HepG2 (cell line): ENCODE results near the gene DOP1B. TPM values are rescaled to one million over a fixed set of nuclear protein-coding genes. Genes with fewer than 3 reads are reported as not detected.

Experiments used
- AGO2 ChIP-seq: fragments of 200-400 bp; formaldehyde crosslinking; optimal IDR thresholded peaks from 2 replicates; pipeline ENCODE3; 2017; ENCODE audit warnings: mild to moderate bottlenecking, low read depth, low read length, moderate library complexity
- FOXA1 ChIP-seq, 2 experiments: fragments of 450-650 bp in 1 of 2; sonication (generic) in 1 of 2; formaldehyde crosslinking in 1 of 2; IDR thresholded peaks; 2 replicates each; pipeline versions ENCODE4 v1.4.0 to v1.6.1; 2016 to 2020; ENCODE audit warnings: missing genetic modification reagents in 1 of 2
- GTF2F1 ChIP-seq: fragments of 150-350 bp; IDR thresholded peaks from 2 replicates; pipeline ENCODE4 v1.6.1; 2014; ENCODE audit warnings: low read length
- MEIS1 ChIP-seq: sonication (generic); formaldehyde crosslinking; IDR thresholded peaks from 2 replicates; pipeline ENCODE4 v1.9.0; 2021; ENCODE audit warnings: mild to moderate bottlenecking, missing genetic modification reagents, moderate library complexity, borderline replicate concordance
- MEIS2 ChIP-seq: sonication (generic); formaldehyde crosslinking; IDR thresholded peaks from 2 replicates; pipeline ENCODE4 v1.9.0; 2021; ENCODE audit warnings: mild to moderate bottlenecking, missing genetic modification reagents
- MYC ChIP-seq: sonication (generic); formaldehyde crosslinking; IDR thresholded peaks from 2 replicates; pipeline ENCODE4 v1.9.0; 2021; ENCODE audit warnings: missing genetic modification reagents, borderline replicate concordance
- MZF1 ChIP-seq: sonication (generic); formaldehyde crosslinking; IDR thresholded peaks from 2 replicates; pipeline ENCODE4 v1.8.1; 2023; ENCODE audit warnings: mild to moderate bottlenecking, missing genetic modification reagents, borderline replicate concordance
- NFIB ChIP-seq: sonication (generic); formaldehyde crosslinking; IDR thresholded peaks from 2 replicates; pipeline ENCODE4 v1.9.0; 2021; ENCODE audit warnings: missing genetic modification reagents, mild to moderate bottlenecking, borderline replicate concordance
- SIN3A ChIP-seq: IDR thresholded peaks from 2 replicates; pipeline ENCODE4 v1.6.1; 2011; ENCODE audit warnings: low read depth, mild to moderate bottlenecking, control low read depth, low read length, borderline replicate concordance
- TBX2 ChIP-seq: sonication (generic); formaldehyde crosslinking; IDR thresholded peaks from 2 replicates; pipeline ENCODE4 v1.5.0; 2020; ENCODE audit warnings: missing genetic modification reagents, mild to moderate bottlenecking, borderline replicate concordance
- TOE1 ChIP-seq: sonication (generic); formaldehyde crosslinking; IDR thresholded peaks from 2 replicates; pipeline ENCODE4 v1.4.0; 2020; ENCODE audit warnings: mild to moderate bottlenecking, missing genetic modification reagents
- ZC3H4 ChIP-seq: sonication (generic); formaldehyde crosslinking; IDR thresholded peaks from 2 replicates; pipeline ENCODE4 v1.4.0; 2020; ENCODE audit warnings: missing genetic modification reagents, borderline replicate concordance
- ZMYM4 ChIP-seq: sonication (generic); formaldehyde crosslinking; IDR thresholded peaks from 2 replicates; pipeline ENCODE4 v1.8.1; 2023; ENCODE audit warnings: mild to moderate bottlenecking, missing genetic modification reagents
- ZNF10 ChIP-seq: sonication (generic); formaldehyde crosslinking; IDR thresholded peaks from 2 replicates; pipeline ENCODE4 v1.4.0; 2020; ENCODE audit warnings: mild to moderate bottlenecking, low read depth, missing genetic modification reagents, borderline replicate concordance
- ZNF329 ChIP-seq: sonication (generic); formaldehyde crosslinking; IDR thresholded peaks from 2 replicates; pipeline ENCODE4 v1.9.0; 2021; ENCODE audit warnings: low read depth, mild to moderate bottlenecking, missing genetic modification reagents
- ZNF335 ChIP-seq: sonication (generic); formaldehyde crosslinking; IDR thresholded peaks from 2 replicates; pipeline ENCODE4 v1.4.0; 2020; ENCODE audit warnings: missing genetic modification reagents
- ZNF451 ChIP-seq: sonication (generic); formaldehyde crosslinking; IDR thresholded peaks from 2 replicates; pipeline ENCODE4 v1.5.0; 2020; ENCODE audit warnings: mild to moderate bottlenecking, missing genetic modification reagents
- ZNF543 ChIP-seq: sonication (generic); formaldehyde crosslinking; IDR thresholded peaks from 2 replicates; pipeline ENCODE4 v1.4.0; 2020; ENCODE audit warnings: mild to moderate bottlenecking, missing genetic modification reagents
- ZNF564 ChIP-seq: sonication (generic); formaldehyde crosslinking; IDR thresholded peaks from 2 replicates; pipeline ENCODE4 v1.8.1; 2023; ENCODE audit warnings: mild to moderate bottlenecking, missing genetic modification reagents
- ZNF709 ChIP-seq: sonication (generic); formaldehyde crosslinking; IDR thresholded peaks from 2 replicates; pipeline ENCODE4 v1.5.0; 2020; ENCODE audit warnings: mild to moderate bottlenecking, missing genetic modification reagents
- ZSCAN29 ChIP-seq: sonication (generic); formaldehyde crosslinking; conservative IDR thresholded peaks from 2 replicates; pipeline ENCODE4 v1.4.0; 2020; ENCODE audit warnings: mild to moderate bottlenecking, missing genetic modification reagents
- ZZZ3 ChIP-seq: sonication (generic); formaldehyde crosslinking; IDR thresholded peaks from 2 replicates; pipeline ENCODE4 v1.4.0; 2020; ENCODE audit warnings: missing genetic modification reagents, mild to moderate bottlenecking, borderline replicate concordance
- polyA plus RNA-seq, 8 experiments: library from polyadenylated mRNA; depleted of rRNA in 3 of 8; stranded (reverse) in 7 of 8; unstranded in 1 of 8; fragments of >200 nt; fragmentation: Illumina TruSeq in 4 of 8; extraction: Trizol in 4 of 8; gene quantifications; 2 replicates each; pipeline versions ENCODE4 v1.2.1 to v1.2.3, GENCODE V29; 2011 to 2016; ENCODE audit warnings: low read depth in 4 of 8, missing spikeins in 1 of 8, mixed read lengths in 1 of 8; ENCODE audit not compliant: insufficient read depth in 1 of 8
- total RNA-seq, 5 experiments: library from RNA; depleted of rRNA; stranded (reverse); fragments of >200 nt; fragmentation: Illumina TruSeq; extraction: Trizol; gene quantifications; 2 replicates each; pipeline ENCODE4 v1.2.3, GENCODE V29; 2016; ENCODE audit warnings: low read depth in 1 of 5
- TF ChIP-seq, protein P1 (sequence below), 2 experiments: IDR thresholded peaks; 2 replicates each; pipeline ENCODE4 v1.6.1; 2011 to 2012; ENCODE audit warnings: low read length in 2 of 2, borderline replicate concordance in 1 of 2, low read depth in 1 of 2, mild to moderate bottlenecking in 1 of 2, moderate library complexity in 1 of 2
- TF ChIP-seq, protein P2 (sequence below): sonication (generic); formaldehyde crosslinking; IDR thresholded peaks from 2 replicates; pipeline ENCODE4 v1.4.0; 2020; ENCODE audit warnings: missing genetic modification reagents

DOP1B gene
- total and polyA plus RNA-seq, 2 of the 13 experiments (the other 11 are each of a cell fraction or from before 2014, with no cell fraction given): 2.8 to 3.2 TPM

DNA sequence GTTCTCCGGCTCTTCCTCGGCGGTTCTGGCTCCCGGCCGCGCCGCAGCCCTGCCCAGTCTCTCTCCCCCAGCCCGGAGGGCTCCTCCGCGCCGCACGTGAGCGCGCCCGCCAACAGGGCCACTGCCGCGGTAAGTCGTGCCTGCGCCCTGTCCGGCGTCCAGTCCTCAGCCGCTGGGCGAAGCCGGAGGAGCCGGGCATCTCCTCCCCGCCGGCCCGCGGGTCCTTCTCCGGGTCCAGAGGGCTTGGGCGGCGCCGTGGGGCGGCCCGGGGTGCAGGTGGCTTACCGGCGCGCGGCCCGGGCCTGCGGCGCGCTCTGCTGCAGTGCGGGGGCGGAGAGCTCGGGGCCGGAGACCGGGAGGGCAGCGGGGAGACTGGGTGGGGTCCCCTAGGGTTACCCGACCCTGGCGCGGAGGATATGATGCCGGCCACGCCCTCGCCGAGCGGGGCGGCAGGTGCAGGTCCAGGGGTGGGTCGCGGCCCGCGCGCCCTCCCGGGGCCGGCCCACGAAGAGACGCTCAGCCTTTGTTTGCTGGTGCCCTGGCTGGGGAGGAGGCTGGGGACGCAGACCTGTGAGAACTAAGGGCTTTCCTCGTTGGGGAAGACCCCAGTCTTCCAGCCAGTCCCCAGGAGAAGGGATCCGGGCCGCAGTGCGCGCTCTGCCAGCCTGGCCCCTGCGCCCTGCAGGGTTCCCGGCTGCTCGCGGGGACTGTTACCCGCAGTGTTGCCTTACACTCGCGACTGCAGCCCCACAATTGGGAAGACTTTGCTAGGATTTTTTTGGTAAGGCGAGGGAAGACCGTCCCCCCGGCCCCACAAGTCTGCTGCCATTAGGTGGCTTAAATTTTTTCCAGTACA is at the start of gene DOP1B (continued):
- TF ChIP-seq ZNF564 (peak; percentile 37; the same call in 1 of the 2 replicates), ZNF451 (CRISPR knock-in tag) (no peak; the same call in 1 of the 2 replicates), MEIS1 (peak; percentile 70), ZNF543 (no peak), TOE1 (CRISPR knock-in tag) (no peak), MYC (no peak), MEIS2 (no peak; the same call in 1 of the 2 replicates), ZSCAN29 (no peak; the same call in 1 of the 2 replicates), TBX2 (CRISPR knock-in tag) (peak; percentile 24; the same call in 1 of the 2 replicates), ZZZ3 (CRISPR knock-in tag) (no peak), MZF1 (CRISPR knock-in tag) (no peak), ZNF329 (CRISPR knock-in tag) (peak; percentile 53; the same call in 1 of the 2 replicates), SIN3A (no peak), FOXA1 (IDR thresholded peaks at IDR 0.05) (no peak), FOXA1 (CRISPR knock-in tag; IDR thresholded peaks at IDR 0.05) (no peak), ZC3H4 (CRISPR knock-in tag) (no peak), NFIB (CRISPR knock-in tag) (no peak), GTF2F1 (no peak), ZMYM4 (no peak), ZNF709 (no peak), ZNF10 (CRISPR knock-in tag) (no peak), ZNF335 (CRISPR knock-in tag) (no peak), AGO2 (peak; percentile 57)
- TF ChIP-seq, protein P1, sequence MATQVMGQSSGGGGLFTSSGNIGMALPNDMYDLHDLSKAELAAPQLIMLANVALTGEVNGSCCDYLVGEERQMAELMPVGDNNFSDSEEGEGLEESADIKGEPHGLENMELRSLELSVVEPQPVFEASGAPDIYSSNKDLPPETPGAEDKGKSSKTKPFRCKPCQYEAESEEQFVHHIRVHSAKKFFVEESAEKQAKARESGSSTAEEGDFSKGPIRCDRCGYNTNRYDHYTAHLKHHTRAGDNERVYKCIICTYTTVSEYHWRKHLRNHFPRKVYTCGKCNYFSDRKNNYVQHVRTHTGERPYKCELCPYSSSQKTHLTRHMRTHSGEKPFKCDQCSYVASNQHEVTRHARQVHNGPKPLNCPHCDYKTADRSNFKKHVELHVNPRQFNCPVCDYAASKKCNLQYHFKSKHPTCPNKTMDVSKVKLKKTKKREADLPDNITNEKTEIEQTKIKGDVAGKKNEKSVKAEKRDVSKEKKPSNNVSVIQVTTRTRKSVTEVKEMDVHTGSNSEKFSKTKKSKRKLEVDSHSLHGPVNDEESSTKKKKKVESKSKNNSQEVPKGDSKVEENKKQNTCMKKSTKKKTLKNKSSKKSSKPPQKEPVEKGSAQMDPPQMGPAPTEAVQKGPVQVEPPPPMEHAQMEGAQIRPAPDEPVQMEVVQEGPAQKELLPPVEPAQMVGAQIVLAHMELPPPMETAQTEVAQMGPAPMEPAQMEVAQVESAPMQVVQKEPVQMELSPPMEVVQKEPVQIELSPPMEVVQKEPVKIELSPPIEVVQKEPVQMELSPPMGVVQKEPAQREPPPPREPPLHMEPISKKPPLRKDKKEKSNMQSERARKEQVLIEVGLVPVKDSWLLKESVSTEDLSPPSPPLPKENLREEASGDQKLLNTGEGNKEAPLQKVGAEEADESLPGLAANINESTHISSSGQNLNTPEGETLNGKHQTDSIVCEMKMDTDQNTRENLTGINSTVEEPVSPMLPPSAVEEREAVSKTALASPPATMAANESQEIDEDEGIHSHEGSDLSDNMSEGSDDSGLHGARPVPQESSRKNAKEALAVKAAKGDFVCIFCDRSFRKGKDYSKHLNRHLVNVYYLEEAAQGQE (IDR thresholded peaks at IDR 0.05; ENCODE audit: borderline replicate concordance in 1 of 2, low read depth in 1 of 2, low read length in 2 of 2): no peak
- TF ChIP-seq, protein P2, sequence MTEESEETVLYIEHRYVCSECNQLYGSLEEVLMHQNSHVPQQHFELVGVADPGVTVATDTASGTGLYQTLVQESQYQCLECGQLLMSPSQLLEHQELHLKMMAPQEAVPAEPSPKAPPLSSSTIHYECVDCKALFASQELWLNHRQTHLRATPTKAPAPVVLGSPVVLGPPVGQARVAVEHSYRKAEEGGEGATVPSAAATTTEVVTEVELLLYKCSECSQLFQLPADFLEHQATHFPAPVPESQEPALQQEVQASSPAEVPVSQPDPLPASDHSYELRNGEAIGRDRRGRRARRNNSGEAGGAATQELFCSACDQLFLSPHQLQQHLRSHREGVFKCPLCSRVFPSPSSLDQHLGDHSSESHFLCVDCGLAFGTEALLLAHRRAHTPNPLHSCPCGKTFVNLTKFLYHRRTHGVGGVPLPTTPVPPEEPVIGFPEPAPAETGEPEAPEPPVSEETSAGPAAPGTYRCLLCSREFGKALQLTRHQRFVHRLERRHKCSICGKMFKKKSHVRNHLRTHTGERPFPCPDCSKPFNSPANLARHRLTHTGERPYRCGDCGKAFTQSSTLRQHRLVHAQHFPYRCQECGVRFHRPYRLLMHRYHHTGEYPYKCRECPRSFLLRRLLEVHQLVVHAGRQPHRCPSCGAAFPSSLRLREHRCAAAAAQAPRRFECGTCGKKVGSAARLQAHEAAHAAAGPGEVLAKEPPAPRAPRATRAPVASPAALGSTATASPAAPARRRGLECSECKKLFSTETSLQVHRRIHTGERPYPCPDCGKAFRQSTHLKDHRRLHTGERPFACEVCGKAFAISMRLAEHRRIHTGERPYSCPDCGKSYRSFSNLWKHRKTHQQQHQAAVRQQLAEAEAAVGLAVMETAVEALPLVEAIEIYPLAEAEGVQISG (CRISPR knock-in tag): peak; percentile 28; the same call in 1 of the 2 replicates
